HEK293 (cell line): Measurements from ENCODE around the gene FGF8.

Source experiments
- CTCF ChIA-PET: fragments of 350-600 bp; formaldehyde crosslinking; extraction: SDS; loops from one replicate; lab custom pipeline; 2021; ENCODE audit warnings: antibody characterized with exemption; lab: Yijun Ruan, JAX
- POLR2A ChIA-PET: fragments of 300-600 bp; formaldehyde crosslinking; extraction: SDS; loops from one replicate; lab custom pipeline; 2020; ENCODE audit warnings: antibody characterized with exemption, inconsistent platforms; lab: Yijun Ruan, JAX
- H3K27ac ChIP-seq: fragments of 200-500 bp; sonication (Bioruptor generic); 2 replicates; pipeline ENCODE4 v1.5.1; 2014; ENCODE audit warnings: low read depth, low read length, control low read depth, inconsistent platforms; ENCODE audit errors: extremely low read depth
- H3K36me3 ChIP-seq, 2 experiments: fragments of 200-500 bp in 1 of 2; sonication (Bioruptor generic) in 1 of 2; 1 replicate in 1 of 2; 2 replicates in 1 of 2; pipeline ENCODE4 v1.5.1; 2014 to 2017; ENCODE audit warnings: inconsistent platforms in 2 of 2, low read length in 2 of 2; ENCODE audit not compliant: control insufficient read depth in 2 of 2, insufficient read depth in 1 of 2
- H3K4me1 ChIP-seq: fragments of 200-500 bp; sonication (Bioruptor generic); 2 replicates; pipeline ENCODE4 v1.5.1; 2014; ENCODE audit warnings: mild to moderate bottlenecking, low read length, inconsistent platforms; ENCODE audit not compliant: control insufficient read depth, insufficient read depth
- H3K4me3 ChIP-seq: 2 replicates; pipeline ENCODE4 v1.5.1; 2011; ENCODE audit warnings: low read depth, mild to moderate bottlenecking, control low read depth, low read length, moderate library complexity
- H3K9me3 ChIP-seq: fragments of 200-500 bp; sonication (Bioruptor generic); 2 replicates; pipeline ENCODE4 v1.5.1; 2014; ENCODE audit warnings: low read depth, low read length, inconsistent platforms; ENCODE audit not compliant: control insufficient read depth, insufficient read depth
- ATF2 ChIP-seq: fragments of 450-650 bp; formaldehyde crosslinking; IDR thresholded peaks from 2 replicates; pipeline ENCODE4 v1.5.1; 2016; ENCODE audit warnings: missing biosample characterization, missing genetic modification characterization, low read depth
- SALL2 ChIP-seq: fragments of 450-650 bp; formaldehyde crosslinking; IDR thresholded peaks from 2 replicates; pipeline ENCODE4 v1.5.0; 2017; ENCODE audit warnings: missing biosample characterization, mild to moderate bottlenecking, missing genetic modification characterization, borderline replicate concordance
- WT1 ChIP-seq: fragments of 450-650 bp; formaldehyde crosslinking; IDR thresholded peaks from 2 replicates; pipeline ENCODE4 v1.5.1; 2016; ENCODE audit warnings: missing biosample characterization, missing genetic modification characterization
- ZBTB17 ChIP-seq: fragments of 450-650 bp; formaldehyde crosslinking; IDR thresholded peaks from 2 replicates; pipeline ENCODE4 v1.5.1; 2016; ENCODE audit warnings: missing biosample characterization, missing genetic modification characterization
- ZFHX2 ChIP-seq: fragments of 450-650 bp; formaldehyde crosslinking; conservative IDR thresholded peaks from 2 replicates; pipeline ENCODE4 v1.5.1; 2016; ENCODE audit warnings: missing biosample characterization, missing genetic modification characterization
- ZFP37 ChIP-seq: fragments of 450-650 bp; formaldehyde crosslinking; IDR thresholded peaks from 2 replicates; pipeline ENCODE4 v1.5.1; 2016; ENCODE audit warnings: missing biosample characterization, missing genetic modification characterization
- ZFP41 ChIP-seq: fragments of 450-650 bp; formaldehyde crosslinking; IDR thresholded peaks from 2 replicates; pipeline ENCODE4 v1.5.1; 2016; ENCODE audit warnings: missing biosample characterization, missing genetic modification characterization, borderline replicate concordance
- ZNF121 ChIP-seq: fragments of 450-650 bp; formaldehyde crosslinking; IDR thresholded peaks from 2 replicates; pipeline ENCODE4 v1.5.1; 2016; ENCODE audit warnings: missing biosample characterization, missing genetic modification characterization
- ZNF157 ChIP-seq: fragments of 450-650 bp; formaldehyde crosslinking; IDR thresholded peaks from 2 replicates; pipeline ENCODE4 v1.5.1; 2016; ENCODE audit warnings: missing biosample characterization, missing genetic modification characterization
- ZNF211 ChIP-seq: fragments of 450-650 bp; formaldehyde crosslinking; IDR thresholded peaks from 2 replicates; pipeline ENCODE4 v1.5.1; 2016; ENCODE audit warnings: low read depth, missing biosample characterization, missing genetic modification characterization
- ZNF214 ChIP-seq: fragments of 450-650 bp; formaldehyde crosslinking; IDR thresholded peaks from 2 replicates; pipeline ENCODE4 v1.5.1; 2017; ENCODE audit warnings: missing biosample characterization, mild to moderate bottlenecking, missing genetic modification characterization, borderline replicate concordance
- ZNF239 ChIP-seq: fragments of 450-650 bp; formaldehyde crosslinking; IDR thresholded peaks from 2 replicates; pipeline ENCODE4 v1.5.1; 2016; ENCODE audit warnings: missing biosample characterization, missing genetic modification characterization
- ZNF292 ChIP-seq: fragments of 450-650 bp; formaldehyde crosslinking; IDR thresholded peaks from 2 replicates; pipeline ENCODE4 v1.5.1; 2016; ENCODE audit warnings: low read depth, missing biosample characterization, missing genetic modification characterization, borderline replicate concordance
- ZNF324 ChIP-seq: fragments of 450-650 bp; formaldehyde crosslinking; IDR thresholded peaks from 2 replicates; pipeline ENCODE4 v1.5.1; 2016; ENCODE audit warnings: missing biosample characterization, missing genetic modification characterization
- ZNF37A ChIP-seq: fragments of 450-650 bp; IDR thresholded peaks from 2 replicates; pipeline ENCODE4 v1.5.1; 2018; ENCODE audit warnings: missing biosample characterization, missing genetic modification characterization
- ZNF501 ChIP-seq: fragments of 450-650 bp; formaldehyde crosslinking; IDR thresholded peaks from 2 replicates; pipeline ENCODE4 v1.5.1; 2016; ENCODE audit warnings: missing biosample characterization, missing genetic modification characterization
- ZNF544 ChIP-seq: fragments of 450-650 bp; formaldehyde crosslinking; IDR thresholded peaks from 2 replicates; pipeline ENCODE4 v1.5.0; 2017; ENCODE audit warnings: missing biosample characterization, missing genetic modification characterization
- ZNF548 ChIP-seq: fragments of 450-650 bp; formaldehyde crosslinking; IDR thresholded peaks from 2 replicates; pipeline ENCODE4 v1.5.1; 2016; ENCODE audit warnings: missing biosample characterization, missing genetic modification characterization
- ZNF560 ChIP-seq: fragments of 450-650 bp; formaldehyde crosslinking; IDR thresholded peaks from 2 replicates; pipeline ENCODE4 v1.5.1; 2017; ENCODE audit warnings: missing biosample characterization, missing genetic modification characterization, borderline replicate concordance
- ZNF600 ChIP-seq: fragments of 450-650 bp; formaldehyde crosslinking; IDR thresholded peaks from 2 replicates; pipeline ENCODE4 v1.5.1; 2016; ENCODE audit warnings: missing biosample characterization, missing genetic modification characterization
- ZNF677 ChIP-seq: fragments of 450-650 bp; IDR thresholded peaks from 2 replicates; pipeline ENCODE4 v1.5.0; 2018; ENCODE audit warnings: missing biosample characterization, mild to moderate bottlenecking, missing genetic modification characterization, moderate library complexity
- ZNF776 ChIP-seq: fragments of 450-650 bp; formaldehyde crosslinking; IDR thresholded peaks from 2 replicates; pipeline ENCODE4 v1.5.0; 2017; ENCODE audit warnings: missing biosample characterization, missing genetic modification characterization, borderline replicate concordance
- ZXDB ChIP-seq: fragments of 450-650 bp; formaldehyde crosslinking; IDR thresholded peaks from 2 replicates; pipeline ENCODE4 v1.5.1; 2016; ENCODE audit warnings: missing biosample characterization, missing genetic modification characterization
- TF ChIP-seq, protein P1 (sequence below): fragments of 450-650 bp; formaldehyde crosslinking; IDR thresholded peaks from 2 replicates; pipeline ENCODE4 v1.5.1; 2016; ENCODE audit warnings: missing biosample characterization, missing genetic modification characterization, borderline replicate concordance

The FGF8 gene

GRCh38 chr10:101784558-101784957 lies 8.6 kb upstream of the FGF8 start:
- Histone ChIP-seq H3K36me3 (peaks cover 35 to 58% of the 10 kb centered on the region in 2 experiments), H3K27ac (no peak overlapping the region), H3K9me3 (no peaks in the 10 kb centered on the region), H3K4me1 (peaks cover 13% of the 10 kb centered on the region), H3K4me3 (no peak overlapping the region)
- POLR2A ChIA-PET: interaction anchor here (2.8 kb wide), 1 partner anchor 34 kb away, joined by 16 read pairs; the partner anchor contains the start of gene OGA
- CTCF ChIA-PET: interaction anchor here (0.6 to 8.1 kb wide), 6 partner anchors 11 to 179 kb away, joined by 3 to 203 read pairs (median 4); no protein-coding TSS in a partner anchor
- no peak for TF ChIP-seq SALL2 (tag by site-specific recombination)
- TF ChIP-seq, all 188 proteins: peak for 0

DNA sequence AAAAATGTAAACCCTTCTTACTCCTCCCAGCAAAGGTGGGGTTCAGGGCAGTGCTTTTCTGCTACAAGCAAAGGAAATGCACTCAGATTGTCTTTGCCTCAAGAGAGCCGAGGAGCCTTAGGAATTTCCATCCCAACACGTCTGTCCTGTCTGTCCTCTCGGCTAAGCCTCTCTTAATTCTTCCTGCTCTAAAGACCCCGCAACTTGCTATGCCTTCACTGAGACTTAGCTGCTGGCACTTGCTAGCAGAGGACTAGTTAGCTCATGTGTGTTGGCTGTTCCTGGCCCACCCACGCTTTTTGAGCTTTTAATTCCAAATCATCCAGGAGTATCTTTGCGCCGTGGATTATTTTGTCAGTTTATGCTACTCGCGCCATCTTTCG lies 7.8 kb upstream of the FGF8 start:
- ChIA-PET CTCF (interaction anchor here (0.5 to 8.1 kb wide), 13 partner anchors 12 to 616 kb away, joined by 3 to 203 read pairs (median 6); no protein-coding TSS in a partner anchor), POLR2A (interaction anchor here (1.1 to 2.8 kb wide), 2 partner anchors 13 to 35 kb away, joined by 3 to 16 read pairs; partner anchors contain the start of gene OGA)
- peaks cover 18% of the 10 kb centered on the region for H3K4me1 ChIP-seq
- no peaks in the 10 kb centered on the region for H3K9me3 ChIP-seq
- H3K36me3 ChIP-seq: peaks cover 28 to 51% of the 10 kb centered on the region in 2 experiments
- H3K4me3 ChIP-seq: peak overlapping the region; percentile 81
- peak overlapping the region; percentile 37; the same call in 1 of the 2 replicates for H3K27ac ChIP-seq
- TF ChIP-seq ZNF776: no peak
- no peak for TF ChIP-seq ZNF544
- peak; percentile 38 for TF ChIP-seq ZFHX2 (tag by site-specific recombination)
- no peak for TF ChIP-seq ZNF37A
- no peak for TF ChIP-seq ZNF239 (tag by site-specific recombination)
- no peak for TF ChIP-seq ZNF677 (tag by site-specific recombination)
- no peak for TF ChIP-seq ZXDB (tag by site-specific recombination)
- TF ChIP-seq ZNF600 (tag by site-specific recombination): peak; percentile 83
- no peak for TF ChIP-seq ZNF560 (tag by site-specific recombination)
- TF ChIP-seq ZNF121 (tag by site-specific recombination): no peak
- TF ChIP-seq ATF2 (tag by site-specific recombination): no peak
- no peak for TF ChIP-seq ZNF292 (tag by site-specific recombination)
- TF ChIP-seq ZNF548 (tag by site-specific recombination): no peak
- peak; percentile 69; the same call in 1 of the 2 replicates for TF ChIP-seq ZBTB17 (tag by site-specific recombination)
- TF ChIP-seq ZNF214 (tag by site-specific recombination): no peak
- TF ChIP-seq ZFP37 (tag by site-specific recombination): 0 out of 2 replicates have a peak, but pooled peaks have one; percentile 23
- no peak for TF ChIP-seq ZFP41 (tag by site-specific recombination)
- TF ChIP-seq ZNF157 (tag by site-specific recombination): no peak
- TF ChIP-seq, protein P1, sequence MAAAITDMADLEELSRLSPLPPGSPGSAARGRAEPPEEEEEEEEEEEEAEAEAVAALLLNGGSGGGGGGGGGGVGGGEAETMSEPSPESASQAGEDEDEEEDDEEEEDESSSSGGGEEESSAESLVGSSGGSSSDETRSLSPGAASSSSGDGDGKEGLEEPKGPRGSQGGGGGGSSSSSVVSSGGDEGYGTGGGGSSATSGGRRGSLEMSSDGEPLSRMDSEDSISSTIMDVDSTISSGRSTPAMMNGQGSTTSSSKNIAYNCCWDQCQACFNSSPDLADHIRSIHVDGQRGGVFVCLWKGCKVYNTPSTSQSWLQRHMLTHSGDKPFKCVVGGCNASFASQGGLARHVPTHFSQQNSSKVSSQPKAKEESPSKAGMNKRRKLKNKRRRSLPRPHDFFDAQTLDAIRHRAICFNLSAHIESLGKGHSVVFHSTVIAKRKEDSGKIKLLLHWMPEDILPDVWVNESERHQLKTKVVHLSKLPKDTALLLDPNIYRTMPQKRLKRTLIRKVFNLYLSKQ: no peak
- no peak for TF ChIP-seq ZNF211
- TF ChIP-seq ZNF324 (tag by site-specific recombination): no peak
- TF ChIP-seq ZNF501 (tag by site-specific recombination): no peak
- no peak for TF ChIP-seq WT1 (tag by site-specific recombination)
